Testis (tissue), 2 donors: Measurements from ENCODE around the gene AMBP.

Source experiments
- POLR2A ChIP-seq: fragments of 450-650 bp; IDR thresholded peaks from one replicate; pipeline ENCODE4 v1.6.1; 2017; ENCODE audit warnings: antibody characterized with exemption, mild to moderate bottlenecking, moderate library complexity
- TF ChIP-seq, protein P1 (sequence below), 3 experiments: fragments of 450-650 bp in 2 of 3; fragments of 200-600 bp in 1 of 3; sonication (generic) in 1 of 3; IDR thresholded peaks; one replicate each; pipeline ENCODE4 v1.5.1; 2016 to 2019; ENCODE audit warnings: antibody characterized with exemption in 3 of 3, mild to moderate bottlenecking in 2 of 3, moderate library complexity in 1 of 3

DNA sequence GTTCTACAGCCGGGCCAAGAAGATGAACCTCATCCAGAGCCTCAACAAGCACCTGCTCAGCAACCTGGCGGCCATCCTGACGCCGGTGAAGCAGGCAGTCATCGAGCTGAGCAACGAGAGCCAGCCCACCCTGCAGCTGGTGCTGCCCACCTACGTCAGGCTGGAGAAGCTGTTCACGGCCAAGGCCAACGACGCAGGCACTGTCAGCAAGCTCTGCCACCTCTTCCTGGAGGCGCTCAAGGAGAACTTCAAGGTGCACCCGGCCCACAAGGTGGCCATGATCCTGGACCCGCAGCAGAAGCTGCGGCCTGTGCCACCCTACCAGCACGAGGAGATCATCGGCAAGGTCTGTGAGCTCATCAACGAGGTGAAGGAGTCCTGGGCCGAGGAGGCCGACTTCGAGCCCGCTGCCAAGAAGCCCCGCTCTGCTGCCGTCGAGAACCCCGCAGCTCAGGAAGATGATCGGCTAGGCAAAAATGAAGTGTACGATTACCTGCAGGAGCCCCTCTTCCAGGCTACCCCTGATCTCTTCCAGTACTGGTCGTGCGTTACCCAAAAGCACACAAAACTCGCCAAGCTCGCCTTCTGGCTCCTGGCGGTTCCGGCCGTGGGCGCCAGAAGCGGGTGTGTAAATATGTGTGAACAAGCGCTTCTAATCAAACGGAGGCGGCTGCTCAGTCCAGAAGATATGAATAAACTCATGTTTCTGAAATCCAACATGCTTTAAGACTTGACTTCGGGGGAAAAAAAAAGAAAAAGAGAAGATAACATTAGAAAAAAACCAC lies 28.5 kb downstream of the AMBP start:
- TF ChIP-seq POLR2A: no peak
- TF ChIP-seq, protein P1, sequence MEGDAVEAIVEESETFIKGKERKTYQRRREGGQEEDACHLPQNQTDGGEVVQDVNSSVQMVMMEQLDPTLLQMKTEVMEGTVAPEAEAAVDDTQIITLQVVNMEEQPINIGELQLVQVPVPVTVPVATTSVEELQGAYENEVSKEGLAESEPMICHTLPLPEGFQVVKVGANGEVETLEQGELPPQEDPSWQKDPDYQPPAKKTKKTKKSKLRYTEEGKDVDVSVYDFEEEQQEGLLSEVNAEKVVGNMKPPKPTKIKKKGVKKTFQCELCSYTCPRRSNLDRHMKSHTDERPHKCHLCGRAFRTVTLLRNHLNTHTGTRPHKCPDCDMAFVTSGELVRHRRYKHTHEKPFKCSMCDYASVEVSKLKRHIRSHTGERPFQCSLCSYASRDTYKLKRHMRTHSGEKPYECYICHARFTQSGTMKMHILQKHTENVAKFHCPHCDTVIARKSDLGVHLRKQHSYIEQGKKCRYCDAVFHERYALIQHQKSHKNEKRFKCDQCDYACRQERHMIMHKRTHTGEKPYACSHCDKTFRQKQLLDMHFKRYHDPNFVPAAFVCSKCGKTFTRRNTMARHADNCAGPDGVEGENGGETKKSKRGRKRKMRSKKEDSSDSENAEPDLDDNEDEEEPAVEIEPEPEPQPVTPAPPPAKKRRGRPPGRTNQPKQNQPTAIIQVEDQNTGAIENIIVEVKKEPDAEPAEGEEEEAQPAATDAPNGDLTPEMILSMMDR (IDR thresholded peaks at IDR 0.05): no peak
